Neuronal stem cell (in vitro differentiated cells): ENCODE measurements around the gene NDUFS1.

ENCODE experiments used
- DNase-seq: peaks from one replicate; pipeline ENCODE4 v3.0.0-alpha.2; 2013; ENCODE audit warnings: low spot score
- H2AFZ ChIP-seq: one replicate; pipeline ENCODE4 v1.6.1; 2013; ENCODE audit warnings: mild to moderate bottlenecking, low read length, inconsistent platforms
- H2AK5ac ChIP-seq: 2 replicates; pipeline ENCODE4 v1.6.1; 2013; ENCODE audit warnings: low read depth, mild to moderate bottlenecking, inconsistent platforms, low read length, moderate library complexity, mixed read lengths
- H2BK120ac ChIP-seq: 2 replicates; pipeline ENCODE4 v1.6.1; 2013; ENCODE audit warnings: low read depth, mild to moderate bottlenecking, inconsistent platforms, low read length, moderate library complexity, mixed read lengths
- H2BK12ac ChIP-seq: one replicate; pipeline ENCODE4 v1.6.1; 2013; ENCODE audit warnings: low read length, inconsistent platforms
- H2BK15ac ChIP-seq: 2 replicates; pipeline ENCODE4 v1.6.1; 2013; ENCODE audit warnings: mild to moderate bottlenecking, low read length, inconsistent platforms, mixed read lengths
- H2BK5ac ChIP-seq: one replicate; pipeline ENCODE4 v1.6.1; 2013; ENCODE audit warnings: inconsistent platforms, mild to moderate bottlenecking, low read length, moderate library complexity
- H3K14ac ChIP-seq: one replicate; pipeline ENCODE4 v1.6.1; 2013; ENCODE audit warnings: low read length, inconsistent platforms
- H3K18ac ChIP-seq: 2 replicates; pipeline ENCODE4 v1.6.1; 2013; ENCODE audit warnings: low read length, inconsistent platforms
- H3K23ac ChIP-seq: 2 replicates; pipeline ENCODE4 v1.6.1; 2013; ENCODE audit warnings: low read depth, mild to moderate bottlenecking, mixed read lengths, low read length, inconsistent platforms; ENCODE audit not compliant: poor library complexity
- H3K27ac ChIP-seq: replicated peaks from 3 replicates; pipeline ENCODE4 v1.5.1; 2013; ENCODE audit warnings: low read length, inconsistent platforms
- H3K27me3 ChIP-seq, 3 experiments: 2 replicates each; pipeline ENCODE4 v1.6.1; 2013; ENCODE audit warnings: low read length in 3 of 3, mild to moderate bottlenecking in 2 of 3, inconsistent platforms in 1 of 3, low read depth in 1 of 3, mixed read lengths in 1 of 3, moderate library complexity in 1 of 3; ENCODE audit not compliant: control insufficient read depth in 3 of 3, insufficient read depth in 3 of 3
- H3K36me3 ChIP-seq, 2 donors: replicated peaks in 1 of 2; 2 replicates each; pipeline ENCODE4 v1.6.1; 2013; ENCODE audit warnings: low read length in 2 of 2; ENCODE audit not compliant: control insufficient read depth in 2 of 2, insufficient read depth in 2 of 2
- H3K4ac ChIP-seq: 2 replicates; pipeline ENCODE4 v1.6.1; 2013; ENCODE audit warnings: inconsistent platforms, mild to moderate bottlenecking, low read length, moderate library complexity
- H3K4me1 ChIP-seq, 2 donors: 1 replicate in 1 of 2; 2 replicates in 1 of 2; pipeline ENCODE4 v1.6.1; 2013; ENCODE audit warnings: low read length in 2 of 2, low read depth in 1 of 2; ENCODE audit not compliant: control insufficient read depth in 2 of 2, insufficient read depth in 1 of 2
- H3K4me2 ChIP-seq: one replicate; pipeline ENCODE4 v1.6.1; 2013; ENCODE audit warnings: mild to moderate bottlenecking, low read length, inconsistent platforms; ENCODE audit not compliant: insufficient read depth, poor library complexity, severe bottlenecking
- H3K4me3 ChIP-seq, 2 donors: 2 replicates each; pipeline ENCODE4 v1.5.1; 2013; ENCODE audit warnings: low read length in 2 of 2, mild to moderate bottlenecking in 2 of 2, inconsistent platforms in 1 of 2, moderate library complexity in 1 of 2
- H3K79me1 ChIP-seq: one replicate; pipeline ENCODE4 v1.6.1; 2013; ENCODE audit warnings: low read depth, mild to moderate bottlenecking, inconsistent platforms, low read length, moderate library complexity
- H3K9ac ChIP-seq: one replicate; pipeline ENCODE4 v1.6.1; 2013; ENCODE audit warnings: mild to moderate bottlenecking, low read depth, low read length, inconsistent platforms; ENCODE audit not compliant: poor library complexity
- H3K9me3 ChIP-seq, 2 donors: replicated peaks in 1 of 2; 2 replicates each; pipeline versions ENCODE3 to v1.6.1; 2013; ENCODE audit warnings: low read length in 2 of 2, mild to moderate bottlenecking in 2 of 2, inconsistent platforms in 1 of 2, low read depth in 1 of 2, mixed read lengths in 1 of 2, moderate library complexity in 1 of 2; ENCODE audit not compliant: control insufficient read depth in 2 of 2, insufficient read depth in 1 of 2
- H4K8ac ChIP-seq: one replicate; pipeline ENCODE4 v1.6.1; 2013; ENCODE audit warnings: low read depth, mild to moderate bottlenecking, inconsistent platforms, low read length, moderate library complexity
- H4K91ac ChIP-seq: one replicate; pipeline ENCODE4 v1.6.1; 2013; ENCODE audit warnings: low read length, low read depth, mild to moderate bottlenecking, inconsistent platforms; ENCODE audit not compliant: poor library complexity
- WGBS, 2 donors: extraction: QIAGEN DNeasy Blood & Tissue Kit; methylation state at CpG; one replicate each; pipeline ENCODE4 v1.1.7; 2013; ENCODE audit warnings: missing lambda C conversion rate in 2 of 2, mixed read lengths in 1 of 2; ENCODE audit not compliant: insufficient read length in 2 of 2, insufficient replicate concordance in 1 of 2; ENCODE audit errors: extremely low coverage in 2 of 2; 5-methylcytosine and 5-hydroxymethylcytosine counted together

Gene NDUFS1

GRCh38 chr2:206150168-206150567 lies 9.1 kb downstream of the NDUFS1 start:
- H3K9me3 ChIP-seq = no peaks in the 10 kb centered on the region
- no peak overlapping the region for H3K14ac ChIP-seq
- no peak overlapping the region for H4K91ac ChIP-seq
- no peak overlapping the region for H3K9ac ChIP-seq
- H2BK120ac ChIP-seq = no peak overlapping the region
- no CpG with 5 or more reads among the region's 1 CpG for WGBS, 2 donors
- no peak overlapping the region for H3K18ac ChIP-seq
- H3K4me1 ChIP-seq = no peaks in the 10 kb centered on the region
- H3K4ac ChIP-seq = no peak overlapping the region
- H2BK15ac ChIP-seq = no peak overlapping the region
- no peak overlapping the region for H3K23ac ChIP-seq
- no peak for DNase-seq
- no peaks in the 10 kb centered on the region for H3K27me3 ChIP-seq
- no peak overlapping the region for H2AK5ac ChIP-seq
- H3K4me3 ChIP-seq = no peak overlapping the region
- H3K4me2 ChIP-seq = no peak overlapping the region
- peaks cover 2% of the 10 kb centered on the region for H3K79me1 ChIP-seq
- H2BK5ac ChIP-seq = no peak overlapping the region
- no peak overlapping the region for H3K27ac ChIP-seq
- no peak overlapping the region for H2BK12ac ChIP-seq
- H2AFZ ChIP-seq = no peak overlapping the region
- peaks cover 25 to 78% of the 10 kb centered on the region in 2 donors for H3K36me3 ChIP-seq
- no peak overlapping the region for H4K8ac ChIP-seq

GRCh38 chr2:206149330-206149729 lies 9.9 kb downstream of the NDUFS1 start:
- Histone ChIP-seq H3K23ac (no peak overlapping the region), H3K4me3 (no peak overlapping the region), H3K79me1 (peaks cover 2% of the 10 kb centered on the region), H3K9ac (no peak overlapping the region), H2AK5ac (no peak overlapping the region), H3K14ac (no peak overlapping the region), H2AFZ (no peak overlapping the region), H3K27me3 (no peaks in the 10 kb centered on the region), H2BK120ac (no peak overlapping the region), H3K4me2 (no peak overlapping the region), H3K27ac (no peak overlapping the region), H3K9me3 (no peaks in the 10 kb centered on the region), H2BK12ac (no peak overlapping the region), H4K91ac (no peak overlapping the region), H3K4me1 (no peaks in the 10 kb centered on the region), H4K8ac (no peak overlapping the region), H3K36me3 (peaks cover 26 to 87% of the 10 kb centered on the region in 2 donors), H3K4ac (no peak overlapping the region), H2BK5ac (no peak overlapping the region), H2BK15ac (no peak overlapping the region), H3K18ac (no peak overlapping the region)
- no CpG with 5 or more reads among the region's 1 CpG for WGBS, 2 donors
- DNase-seq = no peak

GRCh38 chr2:206145665-206146064 lies 13.6 kb downstream of the NDUFS1 start:
- Histone ChIP-seq H3K36me3 (peaks cover 33 to 97% of the 10 kb centered on the region in 2 donors), H3K4me1 (no peaks in the 10 kb centered on the region)

GRCh38 chr2:206144383-206144782 lies 14.9 kb downstream of the NDUFS1 start:
- Histone ChIP-seq H3K14ac (no peak overlapping the region), H2BK12ac (no peak overlapping the region)

More at GRCh38 chr2:206145665-206146064, 13.6 kb downstream of the NDUFS1 start:
- no peaks in the 10 kb centered on the region for H3K27me3 ChIP-seq
- no peak overlapping the region for H3K14ac ChIP-seq
- no peak overlapping the region for H3K4me2 ChIP-seq
- H3K9me3 ChIP-seq = no peaks in the 10 kb centered on the region
- no peaks in the 10 kb centered on the region for H3K79me1 ChIP-seq
- H2BK12ac ChIP-seq = no peak overlapping the region
- H3K4ac ChIP-seq = no peak overlapping the region
- no peak for DNase-seq
- H3K18ac ChIP-seq = no peak overlapping the region
- no peak overlapping the region for H4K8ac ChIP-seq
- no peak overlapping the region for H2AK5ac ChIP-seq
- no CpG with 5 or more reads among the region's 5 CpGs for WGBS, 2 donors
- H2BK15ac ChIP-seq = no peak overlapping the region
- no peak overlapping the region for H3K23ac ChIP-seq
- H3K9ac ChIP-seq = no peak overlapping the region
- no peak overlapping the region for H2BK5ac ChIP-seq
- H2AFZ ChIP-seq = no peak overlapping the region
- H4K91ac ChIP-seq = no peak overlapping the region
- H3K4me3 ChIP-seq = no peak overlapping the region
- no peak overlapping the region for H3K27ac ChIP-seq
- no peak overlapping the region for H2BK120ac ChIP-seq

More at GRCh38 chr2:206144383-206144782, 14.9 kb downstream of the NDUFS1 start:
- no peak overlapping the region for H3K4me3 ChIP-seq
- no peaks in the 10 kb centered on the region for H3K4me1 ChIP-seq
- no peak overlapping the region for H2AFZ ChIP-seq
- WGBS, 2 donors = no CpG with 5 or more reads among the region's 2 CpGs
- no peak overlapping the region for H2BK15ac ChIP-seq
- no peak overlapping the region for H2AK5ac ChIP-seq
- H3K4ac ChIP-seq = no peak overlapping the region
- H3K18ac ChIP-seq = no peak overlapping the region
- H3K23ac ChIP-seq = no peak overlapping the region
- H3K9ac ChIP-seq = no peak overlapping the region
- no peak overlapping the region for H2BK5ac ChIP-seq
- H2BK120ac ChIP-seq = no peak overlapping the region
- H3K27me3 ChIP-seq = no peaks in the 10 kb centered on the region
- no peak overlapping the region for H4K8ac ChIP-seq
- no peaks in the 10 kb centered on the region for H3K9me3 ChIP-seq
- H4K91ac ChIP-seq = no peak overlapping the region
- H3K27ac ChIP-seq = no peak overlapping the region
- no peak overlapping the region for H3K4me2 ChIP-seq
- no peaks in the 10 kb centered on the region for H3K79me1 ChIP-seq
- no peak for DNase-seq
- peaks cover 30 to 96% of the 10 kb centered on the region in 2 donors for H3K36me3 ChIP-seq
